HG03135 (cell line): ENCODE results near the gene PNPLA5.

Experiments
- ATAC-seq: cut with Tn5 transposase; IDR thresholded peaks from one replicate; pipeline ENCODE4 v1.9.1; 2021; ENCODE audit warnings: mild to moderate bottlenecking, moderate library complexity; ENCODE audit not compliant: unreplicated experiment

PNPLA5 gene

DNA sequence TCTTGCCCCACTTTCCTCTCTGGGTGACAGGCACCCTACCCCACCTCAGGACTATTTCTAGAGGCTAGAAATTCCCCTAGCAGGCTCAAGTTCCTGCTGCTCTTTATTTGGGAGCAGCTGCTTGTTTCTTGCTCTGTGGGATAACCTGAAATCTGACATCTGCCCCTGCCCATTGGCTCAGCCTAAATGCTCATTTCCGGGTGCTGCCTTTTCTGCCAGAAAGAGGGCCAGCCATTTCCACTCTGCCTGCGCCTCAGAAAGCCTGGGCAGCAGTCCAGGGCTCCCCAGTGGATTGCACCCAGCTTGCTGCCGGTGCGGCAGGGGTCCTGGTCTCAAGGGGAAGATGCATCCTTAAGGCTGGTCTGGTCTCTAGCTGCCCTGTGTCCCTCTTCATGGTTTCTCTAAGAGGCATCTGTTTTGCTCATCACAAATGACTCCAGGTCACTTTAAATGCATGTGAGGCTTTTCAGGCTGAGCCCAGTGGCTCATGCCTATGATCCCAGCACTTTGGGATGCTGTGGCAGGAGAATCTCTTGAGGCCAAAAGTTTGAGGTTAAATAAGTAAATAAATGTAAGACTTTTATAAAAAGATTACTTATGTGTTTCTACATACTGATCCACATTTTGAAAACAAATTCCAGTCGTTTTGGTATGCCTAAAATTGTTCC is 10.3 kb upstream of the PNPLA5 start:
- ATAC-seq, result no peak

DNA sequence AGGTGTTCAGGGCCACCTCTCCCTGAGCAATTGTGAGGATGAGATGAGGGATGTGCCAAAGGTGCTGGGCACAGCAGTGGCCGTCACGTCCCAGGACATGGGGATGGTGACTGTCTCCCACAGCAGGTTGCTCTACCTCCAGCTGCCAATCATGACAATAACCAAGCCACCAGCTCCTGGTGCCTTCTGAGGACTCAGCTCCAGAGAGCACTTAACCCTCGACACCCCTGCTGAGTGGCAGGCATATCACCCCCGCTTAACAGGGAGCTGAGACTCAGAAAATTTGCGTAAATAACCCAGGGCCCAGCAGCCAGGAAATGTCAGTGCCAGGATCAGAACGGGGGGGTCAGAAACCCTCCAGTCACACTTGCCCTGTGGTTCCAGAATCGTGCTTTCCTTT is 8.4 kb upstream of the PNPLA5 start:
- ATAC-seq, result no peak

DNA sequence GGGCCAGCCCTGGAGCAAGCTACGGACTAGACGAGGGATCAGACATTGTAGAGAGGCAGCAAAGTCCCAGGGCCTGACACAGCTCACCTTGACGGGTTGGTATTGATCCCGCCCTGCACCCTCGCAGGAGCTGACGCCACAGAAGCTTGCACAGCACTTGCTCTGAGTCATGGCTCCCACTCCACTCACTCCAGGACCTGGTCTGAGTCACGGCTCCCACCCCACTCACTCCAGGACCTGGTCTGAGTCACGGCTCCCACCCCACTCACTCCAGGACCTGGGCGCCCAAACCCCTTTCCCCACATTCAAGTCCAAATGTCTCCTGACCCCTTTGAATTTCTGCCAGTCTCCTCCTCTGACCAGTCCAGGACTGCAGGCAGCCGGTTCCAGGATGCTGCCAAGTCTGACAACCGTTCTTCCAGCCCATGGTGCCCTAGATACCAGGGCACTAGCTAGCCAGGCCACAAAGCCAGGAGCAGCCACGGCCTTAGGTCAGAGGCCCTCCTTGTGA is 6.0 kb upstream of the PNPLA5 start:
- ATAC-seq, result no peak

DNA sequence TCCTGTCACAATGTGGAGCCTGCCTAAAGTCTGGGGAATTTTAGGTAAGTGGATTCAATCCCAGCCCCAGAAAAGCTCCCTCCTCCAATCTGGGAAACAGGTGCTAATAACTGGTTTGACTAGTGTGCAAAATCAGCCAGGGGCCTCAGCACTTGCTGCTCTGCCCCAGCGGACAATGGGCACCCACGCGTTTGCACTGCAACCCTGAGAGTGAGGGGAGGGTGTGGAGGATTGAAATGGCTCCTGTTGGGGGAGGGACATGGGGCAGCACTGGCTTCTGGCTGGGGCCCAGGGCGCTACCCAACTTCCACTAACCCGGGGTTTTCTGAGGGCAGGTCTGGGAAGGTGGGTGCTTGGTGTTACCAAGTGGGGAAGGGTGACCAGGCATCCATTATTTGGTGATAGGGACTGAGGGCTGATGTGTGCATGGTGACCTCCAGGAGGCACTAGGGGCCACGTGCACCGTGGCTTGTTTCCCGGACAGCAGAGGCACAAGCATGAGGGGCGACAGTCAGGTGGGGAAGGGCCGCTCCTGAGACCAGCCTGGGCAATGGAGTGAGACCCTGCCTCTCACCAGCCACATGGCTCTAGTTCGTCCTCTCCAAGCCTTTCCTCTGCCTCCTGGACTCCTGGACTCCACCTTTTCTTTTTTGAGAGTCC is 4.3 kb upstream of the PNPLA5 start:
- ATAC-seq, result no peak

DNA sequence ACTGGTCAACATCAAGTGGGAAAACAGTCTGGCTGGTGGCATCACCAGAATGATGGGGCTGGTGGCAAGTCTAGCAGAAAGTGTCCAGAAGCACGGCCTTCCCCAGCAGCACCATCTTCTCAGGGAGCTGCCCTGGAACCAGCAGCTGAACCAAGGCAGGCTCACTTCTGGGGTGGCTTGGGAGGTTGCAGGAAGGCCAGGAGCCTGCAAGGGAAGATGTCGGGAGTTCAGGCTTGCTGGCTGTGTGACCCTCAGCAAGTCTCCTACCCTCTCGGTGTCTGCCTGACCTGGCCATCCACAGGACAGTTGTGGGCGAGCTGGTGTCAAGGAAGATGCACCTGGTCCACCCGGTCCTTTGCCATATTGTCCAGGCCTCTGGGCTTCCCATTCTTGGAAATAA is 2.3 kb upstream of the PNPLA5 start:
- no peak for ATAC-seq

DNA sequence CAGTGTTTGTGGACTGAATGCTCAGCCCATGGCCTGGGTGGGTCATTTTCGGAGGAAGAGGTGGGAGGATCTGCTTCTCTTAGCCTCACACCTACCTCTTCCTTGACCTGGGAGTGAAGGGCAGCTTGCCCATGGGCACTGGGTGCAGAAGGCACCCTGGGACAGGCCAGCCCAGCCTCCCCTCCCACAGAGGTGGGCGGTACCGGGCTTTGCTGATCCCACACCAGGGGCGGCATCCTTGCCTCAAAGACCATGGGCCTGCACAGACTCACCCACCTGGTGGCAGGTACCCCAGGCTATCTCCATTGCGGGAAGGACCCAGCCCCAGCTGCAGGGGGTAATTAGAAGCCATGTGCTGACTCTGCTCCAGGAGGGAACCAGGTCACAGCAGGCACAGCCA is 1.5 kb upstream of the PNPLA5 start:
- ATAC-seq, result no peak

DNA sequence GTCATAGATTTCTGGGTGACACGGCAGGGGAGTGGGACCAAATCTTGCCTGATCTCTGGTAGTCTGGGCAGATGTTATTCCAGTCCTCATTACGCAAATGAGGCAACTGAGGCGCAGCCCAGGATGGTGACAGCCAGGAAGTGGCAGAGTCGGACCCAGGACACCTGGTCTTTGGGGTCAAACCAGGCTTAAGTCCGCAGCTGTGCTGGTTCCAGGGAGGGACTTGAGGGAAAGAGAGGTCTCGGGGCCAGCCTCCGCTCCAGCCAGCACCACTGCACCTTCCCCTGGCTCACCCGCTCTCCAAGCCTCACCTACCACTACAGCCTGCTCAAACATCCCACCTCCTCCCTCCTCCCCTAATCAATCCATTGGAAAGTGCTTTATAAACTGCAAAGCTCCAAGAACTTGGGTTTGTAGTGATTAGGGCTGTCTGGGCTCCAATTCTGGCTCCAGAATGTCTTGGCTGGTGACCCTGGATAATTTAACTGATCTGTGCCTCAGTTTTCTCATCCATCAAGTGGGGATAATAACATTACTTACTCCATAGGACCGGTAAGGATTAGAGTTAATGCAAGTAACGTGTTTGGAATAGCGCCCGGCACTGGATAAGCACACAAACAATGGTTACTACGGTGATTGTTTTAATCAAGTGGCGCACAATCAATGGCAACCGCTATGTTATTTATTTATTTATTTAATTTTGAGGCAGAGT is 526 bp upstream of the PNPLA5 start:
- ATAC-seq, result no peak

DNA sequence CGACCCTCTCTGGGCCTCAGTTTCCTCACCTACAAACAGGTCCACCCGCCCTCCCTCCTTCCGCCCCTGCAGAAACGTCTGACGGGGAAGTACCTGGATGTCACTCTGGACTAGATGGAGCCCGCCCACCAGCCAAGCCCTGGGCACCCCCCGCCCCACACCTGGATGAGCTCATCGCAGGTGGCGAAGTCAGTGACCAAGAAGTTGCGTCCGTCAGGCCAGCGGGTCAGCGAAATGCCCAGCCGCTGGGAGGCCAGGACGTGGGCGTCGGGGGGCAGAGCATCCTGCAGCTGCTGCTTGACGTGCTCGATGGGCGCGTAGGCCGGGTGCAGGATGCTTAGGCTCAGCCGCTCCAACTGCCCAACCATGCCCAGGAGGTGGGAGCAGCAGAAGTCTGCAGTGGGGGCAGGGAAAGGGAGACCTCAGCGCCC is 897 bp downstream of the PNPLA5 start:
- no peak for ATAC-seq

DNA sequence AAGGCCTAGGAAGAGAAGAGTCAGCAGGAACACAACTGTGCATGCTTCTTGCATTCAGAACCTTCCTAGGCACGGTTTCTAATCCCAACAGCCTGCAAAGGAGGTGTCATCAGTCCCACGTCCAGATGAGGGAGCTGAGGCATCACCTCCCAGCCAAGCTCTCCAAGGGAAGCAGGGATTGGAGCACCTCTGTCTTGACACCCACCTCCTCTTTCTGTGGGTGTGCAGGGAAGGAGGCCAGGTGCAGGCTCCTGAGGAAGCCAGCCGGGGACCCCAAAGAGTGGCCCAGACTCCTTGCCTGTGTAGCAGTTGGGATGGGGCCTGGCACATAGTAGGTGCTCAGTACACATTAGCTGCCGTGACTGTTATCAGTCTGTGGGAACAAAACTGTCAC is 2.0 kb downstream of the PNPLA5 start:
- no peak for ATAC-seq

DNA sequence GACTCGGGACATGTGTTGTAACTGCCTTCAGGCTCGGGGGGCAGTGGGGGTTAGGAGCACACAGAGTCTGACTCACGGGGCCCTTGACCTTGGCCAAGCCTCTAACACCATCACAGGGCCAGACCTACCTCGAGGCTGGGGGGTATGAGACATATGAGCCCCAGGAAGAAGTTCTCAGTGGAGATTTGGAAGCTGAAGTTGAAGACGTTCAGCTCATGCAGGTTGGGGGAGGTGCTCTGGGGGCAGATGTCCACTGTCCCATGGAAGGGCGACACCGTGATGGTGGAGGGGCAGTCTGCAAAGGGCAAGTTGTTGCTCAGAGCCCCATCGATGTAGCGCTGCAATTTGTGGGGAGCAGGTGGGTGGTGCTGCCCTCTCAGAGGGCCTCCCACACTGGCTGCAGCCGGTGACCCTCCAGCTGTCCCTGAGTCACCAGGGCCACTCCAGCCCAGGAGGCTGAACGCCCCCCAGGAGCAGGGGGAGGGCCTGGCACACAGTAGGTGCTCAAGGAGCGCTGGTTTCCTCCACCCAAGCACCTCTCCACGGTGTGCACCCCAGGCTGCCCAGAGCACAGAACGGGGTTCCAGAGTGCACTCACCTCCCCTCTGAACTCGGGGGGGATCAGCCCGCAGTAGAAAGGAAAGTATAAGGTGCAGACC is 2.5 kb downstream of the PNPLA5 start:
- no peak for ATAC-seq

DNA sequence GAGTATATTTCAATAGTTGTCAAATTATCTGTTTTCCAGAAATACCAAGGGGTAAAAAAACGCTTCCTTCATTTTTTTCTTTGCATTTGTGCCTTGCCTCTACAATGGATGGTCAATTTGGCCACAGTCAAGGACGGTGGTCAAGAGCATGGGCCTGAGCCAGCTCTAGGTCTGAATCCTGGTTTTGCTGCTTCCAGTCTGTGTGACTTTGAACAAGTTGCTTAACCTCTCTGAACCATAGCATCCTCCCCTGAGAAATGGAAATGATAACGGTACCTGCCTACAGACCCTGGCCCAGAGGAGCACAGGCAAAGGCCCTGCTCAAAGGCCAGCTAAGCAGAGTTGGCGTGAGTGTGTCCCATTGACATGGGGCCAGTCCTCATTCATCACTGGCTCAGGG is 3.1 kb downstream of the PNPLA5 start:
- ATAC-seq, result no peak

DNA sequence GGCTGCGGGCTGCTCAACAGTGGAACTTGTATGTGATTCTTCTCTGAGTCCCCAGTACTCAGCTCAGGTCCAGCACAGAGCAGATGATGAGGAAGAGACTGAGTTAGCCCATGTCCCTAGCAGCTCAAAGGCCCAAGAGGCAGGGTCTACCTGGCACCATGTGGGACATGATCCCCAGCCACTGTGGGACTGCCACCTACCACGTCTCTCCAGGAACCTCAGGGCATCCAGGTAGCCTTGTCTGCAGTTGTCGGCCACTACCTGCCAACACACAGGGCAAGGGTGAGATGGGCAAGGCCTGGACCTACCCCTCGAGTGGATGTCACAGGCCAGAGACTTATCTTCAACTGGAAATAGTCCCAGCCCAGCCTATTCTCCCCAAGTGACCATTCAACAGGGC is 4.4 kb downstream of the PNPLA5 start:
- ATAC-seq, result no peak

DNA sequence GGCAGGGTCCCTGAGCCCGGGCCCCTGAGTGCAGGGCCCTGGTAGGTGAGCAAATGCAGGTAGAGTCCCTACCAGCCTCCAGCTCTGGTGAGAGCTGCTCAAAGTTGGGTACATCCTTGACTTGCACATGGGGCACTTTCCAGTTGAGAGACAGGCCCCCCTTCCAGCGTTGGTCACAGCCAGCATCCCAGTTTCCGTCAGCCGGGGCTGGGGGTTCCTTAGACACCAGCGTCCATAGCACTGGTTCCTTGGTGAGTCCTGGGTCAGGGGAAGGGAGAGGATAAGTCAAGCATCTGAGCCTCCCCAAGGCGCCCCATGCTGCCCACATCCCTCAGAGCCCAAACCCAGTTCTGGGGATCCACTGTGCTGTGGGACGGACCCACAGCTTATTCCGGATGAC is 5.6 kb downstream of the PNPLA5 start:
- ATAC-seq, result no peak

DNA sequence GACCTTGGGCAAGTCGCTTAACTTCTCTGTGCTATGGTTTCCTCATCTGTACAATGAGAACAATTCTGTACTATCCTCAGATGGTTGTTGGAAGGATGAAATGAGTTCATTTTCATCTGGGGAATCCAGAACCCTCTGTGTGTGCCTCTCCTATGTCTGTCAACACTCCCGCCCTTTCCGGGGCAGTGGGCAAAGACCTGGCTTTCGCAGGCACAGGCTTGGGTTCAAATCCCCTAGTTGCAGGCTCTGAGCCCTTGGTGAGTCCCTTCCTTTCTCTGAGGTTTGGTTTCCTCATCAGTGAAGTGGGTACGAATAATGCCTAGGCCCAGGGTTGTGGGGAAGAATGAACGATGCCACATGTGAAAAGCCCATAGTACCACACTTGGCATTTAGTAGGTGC is 6.0 kb downstream of the PNPLA5 start:
- ATAC-seq, result no peak

DNA sequence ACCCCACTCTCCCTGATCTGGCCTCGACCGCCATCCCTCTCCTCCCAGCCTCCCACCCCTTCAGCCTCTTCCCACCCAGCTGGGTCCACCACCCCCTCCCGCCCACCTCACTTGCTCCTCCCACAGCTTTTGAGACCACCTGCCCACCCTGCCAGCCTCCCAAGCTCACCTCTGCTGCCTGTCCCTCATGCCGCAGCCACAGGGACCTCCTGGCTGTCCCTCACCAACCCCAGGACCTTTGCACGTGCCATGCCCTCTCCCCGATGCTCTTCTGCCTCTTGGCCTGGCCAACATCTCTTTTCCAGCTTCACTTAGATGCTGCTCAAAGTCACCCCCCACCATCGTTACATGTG is 6.5 kb downstream of the PNPLA5 start:
- no peak for ATAC-seq

DNA sequence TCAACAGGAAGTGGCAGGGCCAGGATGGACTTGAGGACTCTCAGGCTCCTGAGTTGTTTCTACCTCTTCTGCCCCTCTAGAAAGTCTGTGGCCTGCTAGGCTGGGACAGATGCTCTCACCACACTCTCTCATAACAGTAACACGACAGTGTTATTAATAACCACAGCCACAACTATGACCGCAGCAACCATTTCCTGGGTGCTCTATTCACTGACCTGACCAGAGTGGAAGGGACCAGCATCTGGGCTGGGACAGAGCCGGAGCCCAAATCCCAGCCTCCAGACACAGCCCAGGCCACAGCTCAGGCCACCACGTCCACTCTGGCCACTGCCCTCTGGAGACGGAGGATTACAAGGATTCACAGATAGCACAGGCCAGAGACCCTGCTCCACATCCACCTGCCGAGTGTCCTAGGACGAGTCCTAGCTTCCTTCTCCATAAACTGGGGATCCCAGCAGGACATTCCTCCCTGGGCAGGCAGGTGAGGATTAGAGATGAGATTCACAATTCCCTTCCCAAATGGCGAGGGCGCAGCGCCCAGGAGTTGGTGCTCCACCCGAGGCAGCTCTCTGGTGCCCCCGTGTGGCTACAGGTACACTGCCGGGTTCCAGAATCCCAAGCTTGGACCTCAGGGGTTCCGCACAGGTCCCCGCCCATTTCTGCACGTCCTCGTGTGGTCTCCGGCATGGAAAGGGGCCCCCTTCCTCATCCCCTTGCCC is 7.1 kb downstream of the PNPLA5 start:
- no peak for ATAC-seq

DNA sequence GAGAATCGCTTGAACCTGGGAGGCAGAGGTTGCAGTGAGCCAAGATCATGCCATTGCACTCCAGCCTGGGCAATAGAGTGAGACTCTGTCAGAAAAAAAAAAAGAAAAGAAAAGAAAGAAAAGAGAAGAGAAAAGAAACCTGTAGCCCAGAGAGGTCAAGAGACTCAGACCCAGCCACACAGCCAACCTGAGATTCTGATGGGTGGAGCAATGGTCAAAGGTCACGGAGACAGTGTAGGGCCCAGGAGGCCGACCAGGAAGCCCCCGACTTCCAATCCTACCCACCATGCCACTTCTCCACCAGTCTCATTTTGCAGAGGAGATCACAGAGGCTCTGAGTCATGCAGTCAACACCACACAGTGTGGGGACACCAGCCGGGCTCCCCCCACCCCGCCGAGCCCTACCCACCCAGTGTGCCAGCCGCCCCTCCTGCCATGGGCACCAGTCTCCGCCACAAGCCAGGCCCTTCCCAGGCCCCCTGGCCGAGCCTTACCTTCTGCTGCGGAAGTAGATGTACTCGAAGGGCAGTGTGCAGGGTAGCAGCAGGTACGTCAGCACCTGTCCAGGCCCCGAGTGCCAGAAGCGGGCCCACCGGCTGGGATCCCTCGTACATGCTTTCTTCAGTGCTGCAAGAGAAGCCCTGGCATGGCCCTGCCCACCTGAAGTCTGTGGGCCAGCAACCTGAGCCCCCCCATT is 7.9 kb downstream of the PNPLA5 start:
- ATAC-seq, result no peak

DNA sequence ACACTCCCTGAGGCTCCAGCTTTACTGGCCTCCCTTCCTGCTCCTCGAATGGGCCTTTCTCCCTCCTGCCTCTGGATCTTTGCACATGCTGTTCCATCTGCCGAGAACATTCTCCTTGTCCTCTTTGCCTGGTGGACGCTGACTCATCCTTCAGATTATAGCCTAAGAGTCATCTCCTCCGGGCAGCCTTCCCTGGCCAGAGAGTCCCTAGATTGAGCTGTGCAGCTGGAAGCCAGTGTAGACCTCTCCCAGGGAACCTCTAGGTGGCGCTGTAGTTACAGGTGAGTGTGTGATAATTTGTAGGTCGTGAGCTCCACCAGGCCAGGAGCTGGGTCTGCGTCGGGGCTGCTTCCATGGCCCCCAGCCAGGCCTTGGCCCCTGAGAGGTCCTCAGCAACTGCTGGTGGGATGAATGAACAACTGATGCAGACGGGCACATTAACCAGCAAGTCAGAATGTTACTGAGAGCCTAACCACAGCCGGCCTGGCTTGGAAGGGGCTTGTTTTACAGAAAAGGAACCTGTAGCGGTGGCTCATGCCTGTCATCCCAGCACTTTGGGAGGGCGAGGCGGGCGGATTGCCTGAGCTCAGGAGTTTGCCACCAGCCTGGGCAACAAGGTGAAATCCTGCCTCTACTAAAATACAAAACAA is 8.7 kb downstream of the PNPLA5 start:
- no peak for ATAC-seq

DNA sequence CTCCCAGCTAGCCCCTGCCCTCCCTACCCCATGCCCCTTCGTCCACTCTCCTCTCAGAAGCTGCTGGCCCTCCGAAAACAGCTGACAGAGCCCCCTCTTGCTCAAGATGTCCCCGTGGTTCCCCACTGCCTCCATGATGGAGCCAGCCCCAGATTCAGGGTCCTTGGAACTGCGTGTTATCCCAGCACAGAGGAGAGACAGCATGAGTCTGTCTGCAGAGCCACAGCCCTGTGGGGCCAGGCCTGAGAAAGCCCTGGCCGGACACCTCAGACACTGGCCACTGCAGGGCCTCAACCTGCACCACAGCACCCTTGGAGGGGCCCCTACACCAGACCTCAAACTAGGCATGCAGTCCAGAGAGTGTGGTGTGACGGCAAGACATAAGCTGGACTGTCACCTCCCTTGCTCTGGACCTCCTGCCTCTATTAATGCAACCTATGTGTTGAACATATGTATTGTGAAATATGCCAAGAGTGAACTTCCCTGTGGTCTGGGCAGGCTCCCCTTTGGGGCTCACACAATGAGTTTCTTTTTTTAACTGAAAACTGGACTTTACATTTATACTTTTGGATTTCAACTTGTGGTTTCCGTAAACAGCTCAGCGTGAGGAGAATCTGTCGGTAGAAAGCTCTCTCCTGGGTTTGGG is 9.6 kb downstream of the PNPLA5 start:
- no peak for ATAC-seq
